A549 (cell line): Measurements from ENCODE around the gene NRXN3. TPM values are rescaled to one million over a fixed set of nuclear protein-coding genes. Genes with fewer than 3 reads are reported as not detected.

Experiments used
- ATAC-seq, 2 experiments: fragments of 200-7000 bp in 1 of 2; fragments of >200 bp in 1 of 2; cut with Nextera tagmentation in 1 of 2; cut with Tn5 transposase in 1 of 2; 3 replicates each; pipeline versions ENCODE4 v1.8.0 to v1.9.1; 2018 to 2020; ENCODE audit warnings: mild to moderate bottlenecking in 1 of 2, moderate library complexity in 1 of 2
- CTCF ChIA-PET: fragments of 300-600 bp; sonication (Branson Sonifier 250); formaldehyde crosslinking; extraction: SDS; loops from one replicate; lab custom pipeline; 2021; ENCODE audit warnings: antibody characterized with exemption, inconsistent platforms; lab: Yijun Ruan, JAX
- POLR2A ChIA-PET: fragments of 350-600 bp; formaldehyde crosslinking; extraction: SDS; loops from one replicate; lab custom pipeline; 2021; ENCODE audit warnings: antibody characterized with exemption, inconsistent platforms; lab: Yijun Ruan, JAX
- DNase-seq, 2 experiments: peaks; one replicate each; pipeline versions ENCODE4 v3.0.0 to v3.0.0-alpha.2; 2011 to 2016; ENCODE audit warnings: low read depth in 1 of 2, low spot score in 1 of 2
- FAIRE-seq: peaks from 2 replicates; lab custom pipeline; 2011; peaks lifted over from hg19 to GRCh38; lab: Jason Lieb, UNC
- H3K27ac ChIP-seq, 2 experiments: fragments of >200 bp; sonication (Bioruptor Twin); formaldehyde crosslinking; 3 replicates each; pipeline ENCODE4 v1.5.1; 2016 to 2017
- H3K4me1 ChIP-seq: fragments of >200 bp; sonication (Bioruptor Twin); formaldehyde crosslinking; 3 replicates; pipeline ENCODE4 v1.6.1; 2016
- H3K4me2 ChIP-seq: fragments of >200 bp; sonication (Bioruptor Twin); formaldehyde crosslinking; 3 replicates; pipeline ENCODE4 v1.6.1; 2016
- H3K4me3 ChIP-seq: fragments of >200 bp; sonication (Bioruptor Twin); formaldehyde crosslinking; 3 replicates; pipeline ENCODE4 v1.5.1; 2016
- H3K9me3 ChIP-seq: fragments of >200 bp; sonication (Bioruptor Twin); formaldehyde crosslinking; 3 replicates; pipeline ENCODE4 v1.6.1; 2016
- CBX2 ChIP-seq: fragments of 200-600 bp; sonication (generic); IDR thresholded peaks from 2 replicates; pipeline ENCODE4 v1.6.1; 2016; ENCODE audit warnings: low read depth, mild to moderate bottlenecking, borderline replicate concordance
- CEBPB ChIP-seq, 2 experiments: fragments of >200 bp in 1 of 2; sonication (Bioruptor Twin) in 1 of 2; formaldehyde crosslinking in 1 of 2; IDR thresholded peaks; 2 replicates each; pipeline ENCODE4 v1.6.1; 2012 to 2016
- EHMT2 ChIP-seq: fragments of 200-600 bp; sonication (generic); IDR thresholded peaks from 2 replicates; pipeline ENCODE4 v1.6.1; 2016; ENCODE audit warnings: antibody characterized with exemption, low read depth, mild to moderate bottlenecking, moderate library complexity
- EP300 ChIP-seq, 2 experiments: fragments of >200 bp; sonication (Bioruptor Twin); formaldehyde crosslinking; IDR thresholded peaks; 2 replicates in 1 of 2; 3 replicates in 1 of 2; pipeline ENCODE4 v1.6.1; 2016 to 2017
- ESRRA ChIP-seq: fragments of 150-350 bp; IDR thresholded peaks from 2 replicates; pipeline ENCODE4 v1.6.1; 2014; ENCODE audit warnings: mild to moderate bottlenecking, low read length, borderline replicate concordance
- FOSL2 ChIP-seq, 2 experiments: fragments of 450-650 bp in 1 of 2; fragments of >200 bp in 1 of 2; sonication (Bioruptor Twin) in 1 of 2; formaldehyde crosslinking; IDR thresholded peaks; 2 replicates each; pipeline versions ENCODE4 v1.5.0 to v1.6.1; 2016 to 2020; ENCODE audit warnings: mild to moderate bottlenecking in 1 of 2, moderate library complexity in 1 of 2
- FOXS1 ChIP-seq: fragments of 250-450 bp; sonication (Bioruptor Pico); IDR thresholded peaks from 2 replicates; pipeline ENCODE4 v1.5.0; 2020; ENCODE audit warnings: mild to moderate bottlenecking, moderate library complexity
- GATA3 ChIP-seq: IDR thresholded peaks from 2 replicates; pipeline ENCODE4 v1.6.1; 2012; ENCODE audit warnings: borderline replicate concordance
- HDAC2 ChIP-seq: fragments of 200-600 bp; sonication (generic); IDR thresholded peaks from 2 replicates; pipeline ENCODE4 v1.6.1; 2016
- HES2 ChIP-seq: fragments of >200 bp; sonication (Bioruptor Twin); formaldehyde crosslinking; IDR thresholded peaks from 2 replicates; pipeline ENCODE4 v1.6.1; 2016
- HOXA7 ChIP-seq: fragments of 250-450 bp; sonication (Bioruptor Pico); IDR thresholded peaks from 2 replicates; pipeline ENCODE4 v1.5.0; 2020; ENCODE audit warnings: mild to moderate bottlenecking, moderate library complexity
- JUN ChIP-seq, 2 experiments: fragments of >200 bp; sonication (Bioruptor Twin); formaldehyde crosslinking; IDR thresholded peaks; 2 replicates in 1 of 2; 3 replicates in 1 of 2; pipeline ENCODE4 v1.6.1; 2016 to 2017
- JUNB ChIP-seq: fragments of >200 bp; sonication (Bioruptor Twin); formaldehyde crosslinking; IDR thresholded peaks from 2 replicates; pipeline ENCODE4 v1.6.1; 2016
- MAX ChIP-seq: IDR thresholded peaks from 2 replicates; pipeline ENCODE4 v1.6.1; 2012
- MYC ChIP-seq: IDR thresholded peaks from 2 replicates; pipeline ENCODE4 v1.6.1; 2012; ENCODE audit warnings: mild to moderate bottlenecking, inconsistent platforms, low read length, improper control_type of control experiment, borderline replicate concordance
- NR3C1 ChIP-seq: fragments of >200 bp; sonication (Bioruptor Twin); formaldehyde crosslinking; IDR thresholded peaks from 3 replicates; pipeline ENCODE4 v1.6.1; 2017
- PBX3 ChIP-seq: IDR thresholded peaks from 2 replicates; pipeline ENCODE4 v1.6.1; 2012
- PHF8 ChIP-seq: fragments of 200-600 bp; sonication (generic); IDR thresholded peaks from 2 replicates; pipeline ENCODE4 v1.6.1; 2016; ENCODE audit warnings: low read depth, mild to moderate bottlenecking, antibody characterized with exemption, moderate library complexity, borderline replicate concordance
- POLR2A ChIP-seq: IDR thresholded peaks from 2 replicates; pipeline ENCODE4 v1.6.1; 2012; ENCODE audit warnings: mild to moderate bottlenecking, low read length
- POLR2AphosphoS2 ChIP-seq: conservative IDR thresholded peaks from 2 replicates; pipeline ENCODE4 v1.6.1; 2012; ENCODE audit warnings: low read length, improper control_type of control experiment, inconsistent platforms
- RAD21 ChIP-seq, 2 experiments: fragments of >200 bp in 1 of 2; sonication (Bioruptor Twin) in 1 of 2; formaldehyde crosslinking in 1 of 2; IDR thresholded peaks in 1 of 2; conservative IDR thresholded peaks in 1 of 2; 2 replicates in 1 of 2; 3 replicates in 1 of 2; pipeline ENCODE4 v1.6.1; 2012 to 2018; ENCODE audit warnings: inconsistent platforms in 1 of 2
- REST ChIP-seq: fragments of 200-600 bp; sonication (generic); IDR thresholded peaks from 2 replicates; pipeline ENCODE4 v1.6.1; 2016; ENCODE audit warnings: antibody characterized with exemption, mild to moderate bottlenecking, moderate library complexity
- RNF2 ChIP-seq: fragments of 200-600 bp; sonication (generic); IDR thresholded peaks from 2 replicates; pipeline ENCODE4 v1.6.1; 2016; ENCODE audit warnings: low read depth, mild to moderate bottlenecking, antibody characterized with exemption, moderate library complexity, borderline replicate concordance
- SMC3 ChIP-seq: fragments of >200 bp; sonication (Bioruptor Twin); formaldehyde crosslinking; IDR thresholded peaks from 3 replicates; pipeline ENCODE4 v1.6.1; 2018; ENCODE audit warnings: inconsistent platforms
- ZC3H11A ChIP-seq: fragments of 450-650 bp; IDR thresholded peaks from 2 replicates; pipeline ENCODE4 v1.6.1; 2014; ENCODE audit warnings: antibody characterized with exemption, mild to moderate bottlenecking
- ZSCAN20 ChIP-seq: fragments of 250-450 bp; sonication (Bioruptor Pico); IDR thresholded peaks from 2 replicates; pipeline ENCODE4 v1.8.0; 2022; ENCODE audit warnings: mild to moderate bottlenecking, moderate library complexity
- WGBS: methylation state at CpG from one replicate; pipeline ENCODE4 v1.1.6; 2017; ENCODE audit errors: missing lambda C conversion rate; 5-methylcytosine and 5-hydroxymethylcytosine counted together
- polyA plus RNA-seq, 4 experiments: library from polyadenylated mRNA; depleted of rRNA in 3 of 4; stranded (reverse); fragments of >200 nt; fragmentation: RNase III in 1 of 4; extraction: RNeasy Plus Mini Kit Qiagen cat#74134 plus additional on column Dnase treatment in 1 of 4; gene quantifications; 2 replicates in 3 of 4; 3 replicates in 1 of 4; pipeline ENCODE4 v1.2.3, GENCODE V29; 2011 to 2017

NRXN3 gene
- polyA plus RNA-seq, 2 of the 4 experiments (the other 2 are of a cell fraction): 0.62 to 2.3 TPM

GRCh38 chr14:79513446-79513845, 1343.3 kb downstream of the NRXN3 start:
- Histone ChIP-seq H3K4me3 (no peak overlapping the region), H3K27ac (peak overlapping the region in 1 of 2 experiments; percentile 59; a peak in 2 of 6 replicates), H3K9me3 (no peaks in the 10 kb centered on the region)
- POLR2A ChIA-PET: no interaction called here
- WGBS: 18% methylated on average over 1 of the region's 1 CpG
- CTCF ChIA-PET: no interaction called here
- no peak for FAIRE-seq
- TF ChIP-seq FOXS1 (CRISPR knock-in tag) (no peak), HES2 (no peak), JUNB (no peak), ESRRA (no peak), CBX2 (no peak), ZC3H11A (no peak), MAX (no peak), PHF8 (no peak), RNF2 (no peak)
- TF ChIP-seq, all 56 proteins: peak for 0
- ATAC-seq (no peak), DNase-seq (no peak)
- peaks cover 54% of the 10 kb centered on the region for H3K4me1 ChIP-seq
- 0 out of 3 replicates have a peak overlapping the region, but pooled peaks have one; percentile 6 for H3K4me2 ChIP-seq

GRCh38 chr14:79514700-79515099, 1344.5 kb downstream of the NRXN3 start:
- ATAC-seq: peak; percentile 84 to 88
- CTCF ChIA-PET: interaction anchor here (0.6 kb wide), 1 partner anchor 525 kb away, joined by 5 read pairs; no protein-coding TSS in a partner anchor
- Histone ChIP-seq H3K4me1 (peaks cover 54% of the 10 kb centered on the region), H3K4me3 (no peak overlapping the region), H3K9me3 (no peaks in the 10 kb centered on the region), H3K4me2 (peak overlapping the region; percentile 72), H3K27ac (peak overlapping the region; percentile 72 to 78)
- POLR2A ChIA-PET: no interaction called here
- TF ChIP-seq EHMT2 (no peak), CEBPB (IDR thresholded peaks at IDR 0.05) (0 out of 4 replicates have a peak, but pooled peaks of 1 of the 2 experiments have one; percentile 16), NR3C1 (no peak), POLR2AphosphoS2 (no peak), RAD21 (conservative IDR thresholded peaks at IDR 0.05 in 1 of 2, IDR thresholded peaks at IDR 0.05 in 1 of 2) (peak in 1 of 2 experiments; percentile 31; a peak in 2 of 5 replicates), REST (no peak), SMC3 (0 out of 3 replicates have a peak, but pooled peaks have one; percentile 31), PBX3 (no peak), EP300 (IDR thresholded peaks at IDR 0.05) (peak; percentile 44 to 60; a peak in 3 of 5 replicates), HDAC2 (no peak), FOSL2 (IDR thresholded peaks at IDR 0.05) (peak; percentile 63), FOSL2 (CRISPR knock-in tag; IDR thresholded peaks at IDR 0.05) (peak; percentile 85), GATA3 (peak; percentile 72; the same call in 1 of the 2 replicates), MYC (no peak), ZSCAN20 (no peak), JUN (IDR thresholded peaks at IDR 0.05) (peak; percentile 54 to 60; a peak in 3 of 5 replicates), JUNB (peak; percentile 82), POLR2A (no peak), HOXA7 (CRISPR knock-in tag) (no peak)
- DNase-seq: peak in 1 of 2 experiments; percentile 63
- FAIRE-seq: no peak
- 3% methylated on average over 2 of the region's 2 CpGs for WGBS
